ENCODE data around the gene CDH11.
A peak's percentile ranks its signal among the peaks of the same experiment; 100 is the strongest.

GRCh38 chr16:65002265-65002664, 119.6 kb downstream of the CDH11 start:
- peak; percentile 57; the same call in 1 of the 2 replicates for TF ChIP-seq POLR2AphosphoS5 (IDR thresholded peaks at IDR 0.05; ENCODE audit: low read depth, low read length)
- no peak for TF ChIP-seq TAF1 (IDR thresholded peaks at IDR 0.05; ENCODE audit: borderline replicate concordance, insufficient read depth, low read length)
- peak; percentile 1; the same call in 1 of the 2 replicates for TF ChIP-seq SIN3A (IDR thresholded peaks at IDR 0.05; ENCODE audit: borderline replicate concordance, insufficient read depth, low read length)
- TF ChIP-seq REST (IDR thresholded peaks at IDR 0.05; ENCODE audit: insufficient read depth in 1 of 2, low read depth in 2 of 2, low read length in 2 of 2), result 0 out of 4 replicates have a peak, but pooled peaks of 1 of the 2 experiments have one; percentile 26
- no peak for TF ChIP-seq FOXP2 (optimal IDR thresholded peaks at IDR 0.05; ENCODE audit: borderline replicate concordance, extremely low read depth, extremely low read length, insufficient read depth)

All from PFSK-1 (cell line).